HPDE6-E6E7 (cell line): Measurements from ENCODE around the gene GPR35.
"Not testable (repeated sequence)": the region's sequence is repeated elsewhere in the genome, so short reads cannot be mapped to it uniquely, and the experiment has no call there.

Experiments
- DNase-seq: peaks from one replicate; pipeline ENCODE4 v3.0.0; 2011; ENCODE audit warnings: missing footprints; ENCODE audit errors: extremely low spot score

Gene GPR35

DNA sequence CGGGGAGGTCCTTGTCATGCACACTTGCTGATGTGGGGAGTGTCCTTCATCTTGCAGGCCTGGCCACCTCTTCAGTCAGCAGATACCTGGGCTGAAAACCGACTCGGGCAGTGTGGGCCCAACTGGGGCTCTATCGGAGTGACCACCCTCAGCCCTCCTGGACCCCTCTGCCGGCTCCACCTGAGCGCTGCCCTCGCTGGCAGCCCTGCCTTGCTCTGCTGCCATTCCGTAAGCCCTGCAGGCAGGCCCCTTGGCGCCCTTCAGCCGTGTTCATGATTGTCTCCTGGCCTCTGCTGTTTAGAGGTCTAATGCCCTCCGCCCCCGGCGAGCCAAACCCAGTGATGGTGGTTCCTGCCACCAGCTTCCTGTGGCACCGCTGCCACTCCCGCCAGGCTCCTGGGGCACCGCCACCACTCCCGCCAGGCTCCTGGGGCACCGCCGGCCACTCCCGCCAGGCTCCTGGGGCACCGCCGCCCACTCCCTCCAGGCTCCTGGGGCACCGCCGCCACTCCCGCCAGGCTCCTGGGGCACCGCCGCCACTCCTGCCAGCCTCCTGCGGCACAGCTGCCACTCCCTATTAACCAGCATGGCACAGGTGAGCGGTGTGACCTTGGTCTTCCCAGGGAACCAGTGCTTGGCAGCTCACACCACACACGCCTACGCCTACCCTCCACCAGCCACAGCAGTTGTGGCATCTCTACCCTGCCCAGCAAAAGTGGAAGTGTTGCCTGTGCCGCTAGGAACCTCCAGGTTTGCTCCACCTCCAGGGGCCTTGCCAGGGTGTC is 22.8 kb upstream of the GPR35 start:
- DNase-seq, result no peak

DNA sequence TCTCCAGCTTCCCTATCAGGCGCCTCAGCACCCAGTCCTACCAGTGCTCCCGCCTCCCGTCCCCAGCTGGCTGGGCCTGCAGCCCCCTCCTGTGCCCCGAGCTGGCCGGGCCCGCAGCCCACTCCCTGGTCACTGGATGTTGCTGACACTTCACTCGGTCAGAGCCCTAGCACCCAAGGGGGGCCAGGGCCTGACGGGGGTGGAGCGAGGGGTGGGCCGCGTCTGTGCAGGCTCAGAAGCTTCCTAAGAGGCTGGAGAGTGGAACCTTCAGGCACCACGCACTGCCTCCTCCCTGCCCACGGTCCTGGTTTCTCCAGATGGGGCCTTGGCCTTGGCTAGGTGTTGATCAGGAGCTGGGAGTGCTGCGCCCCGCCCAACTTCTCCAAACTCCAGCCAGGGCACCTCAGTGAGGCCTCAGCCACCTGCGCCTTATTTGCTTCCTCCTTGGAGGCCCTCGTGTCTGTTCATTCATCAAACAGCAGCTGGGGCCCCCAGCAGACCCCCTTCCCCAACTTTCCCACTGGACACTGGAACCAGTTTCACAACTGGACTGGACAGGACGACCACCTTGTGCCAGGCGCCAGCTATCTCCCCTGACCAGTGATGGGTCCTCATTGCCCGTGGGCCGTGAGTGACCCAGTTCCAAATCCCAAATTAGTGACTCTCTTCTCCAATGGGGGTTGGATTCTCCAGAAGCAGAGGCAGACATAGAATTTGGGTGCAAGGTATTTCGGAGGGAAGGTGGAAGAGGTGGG is 22.0 kb upstream of the GPR35 start:
- DNase-seq, result no peak

DNA sequence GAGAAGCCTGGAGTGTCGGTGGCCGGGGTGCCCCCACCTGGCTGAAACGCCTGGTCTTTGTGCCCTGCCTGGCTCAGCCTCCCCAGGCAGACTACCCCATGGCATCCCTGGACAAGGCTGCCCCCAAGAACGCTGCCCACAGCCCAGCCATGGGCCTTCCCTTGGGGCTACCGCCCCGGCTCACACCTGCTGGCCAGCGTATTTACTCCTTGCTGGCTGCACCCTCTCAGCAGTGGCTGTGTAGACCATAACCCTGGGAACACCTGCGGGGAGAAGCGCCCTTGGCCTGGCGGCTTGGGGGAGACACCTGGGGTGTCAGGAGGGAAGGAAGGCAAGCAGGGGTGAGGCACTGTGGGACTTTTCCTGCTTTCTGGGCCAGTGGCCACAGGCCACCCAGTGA is 21.4 kb upstream of the GPR35 start:
- DNase-seq, result no peak

DNA sequence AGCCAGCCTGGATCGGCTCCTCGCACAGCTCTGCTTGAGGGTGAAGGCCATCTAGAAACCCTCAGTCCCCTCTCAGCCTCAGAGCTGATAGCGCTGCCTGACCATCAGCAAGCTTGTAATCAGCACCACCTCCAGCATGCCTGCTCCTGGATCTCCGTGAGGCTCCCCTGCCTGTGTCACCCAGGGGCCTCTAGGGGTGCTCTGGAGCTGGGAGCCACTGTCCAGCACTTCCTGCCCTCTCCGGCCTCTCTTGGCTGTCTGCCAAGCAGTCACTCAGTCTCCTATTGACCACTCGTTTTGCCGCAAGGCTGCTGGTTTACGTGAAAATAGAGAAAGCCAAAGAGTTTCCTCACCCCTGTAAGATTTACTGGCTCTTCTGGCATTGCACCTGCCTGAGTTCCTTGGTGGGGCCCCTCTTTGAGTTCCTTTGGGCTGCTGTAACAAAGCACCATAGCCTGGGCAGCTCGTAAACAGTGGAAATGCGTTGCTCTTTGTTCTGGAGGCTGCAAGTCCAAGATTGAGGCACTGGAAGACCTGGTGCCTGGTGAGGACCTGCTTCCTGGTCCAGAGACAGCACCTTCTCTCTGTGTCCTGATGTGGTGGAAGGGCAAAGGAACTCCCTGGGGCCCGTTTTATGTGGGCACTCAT is 20.9 kb upstream of the GPR35 start:
- peak; percentile 36 for DNase-seq

DNA sequence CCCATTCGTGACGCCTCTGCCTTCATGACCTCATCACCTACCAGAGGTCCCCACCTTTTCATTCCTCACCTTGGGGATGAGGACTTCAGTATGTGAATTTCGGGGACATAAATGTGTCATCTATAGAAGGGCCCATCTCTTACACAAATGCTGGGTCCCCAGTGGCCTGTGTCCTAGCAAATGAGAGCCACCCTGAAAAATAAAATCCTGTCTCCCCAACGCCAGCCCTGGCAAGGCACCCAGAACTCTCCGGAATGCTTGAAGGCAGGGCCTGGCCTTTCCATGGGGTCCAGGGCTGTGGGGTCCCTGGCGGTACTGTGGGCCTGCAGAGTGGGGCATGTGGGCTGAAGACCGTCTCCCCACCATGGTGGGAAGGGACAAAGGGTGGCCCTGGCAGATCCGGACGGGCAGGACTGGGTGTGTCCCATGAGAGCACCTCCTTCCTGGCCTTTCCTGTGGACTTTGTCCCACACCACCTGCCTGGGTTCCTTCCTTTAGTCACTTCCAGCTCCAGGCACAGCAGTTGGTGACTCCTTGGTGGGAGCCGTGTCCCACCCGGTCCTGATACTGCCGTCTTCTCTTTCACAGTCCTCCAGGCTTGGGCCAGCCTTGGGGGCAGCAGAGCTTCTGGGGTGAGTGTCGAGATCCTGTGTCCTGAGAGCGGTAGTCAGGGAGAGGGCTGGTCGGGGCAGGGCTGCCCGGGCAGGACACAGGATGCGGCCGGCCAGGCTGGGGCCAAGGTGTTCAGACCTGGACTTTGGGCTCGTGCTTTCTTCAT is 20.2 kb upstream of the GPR35 start:
- no peak for DNase-seq

DNA sequence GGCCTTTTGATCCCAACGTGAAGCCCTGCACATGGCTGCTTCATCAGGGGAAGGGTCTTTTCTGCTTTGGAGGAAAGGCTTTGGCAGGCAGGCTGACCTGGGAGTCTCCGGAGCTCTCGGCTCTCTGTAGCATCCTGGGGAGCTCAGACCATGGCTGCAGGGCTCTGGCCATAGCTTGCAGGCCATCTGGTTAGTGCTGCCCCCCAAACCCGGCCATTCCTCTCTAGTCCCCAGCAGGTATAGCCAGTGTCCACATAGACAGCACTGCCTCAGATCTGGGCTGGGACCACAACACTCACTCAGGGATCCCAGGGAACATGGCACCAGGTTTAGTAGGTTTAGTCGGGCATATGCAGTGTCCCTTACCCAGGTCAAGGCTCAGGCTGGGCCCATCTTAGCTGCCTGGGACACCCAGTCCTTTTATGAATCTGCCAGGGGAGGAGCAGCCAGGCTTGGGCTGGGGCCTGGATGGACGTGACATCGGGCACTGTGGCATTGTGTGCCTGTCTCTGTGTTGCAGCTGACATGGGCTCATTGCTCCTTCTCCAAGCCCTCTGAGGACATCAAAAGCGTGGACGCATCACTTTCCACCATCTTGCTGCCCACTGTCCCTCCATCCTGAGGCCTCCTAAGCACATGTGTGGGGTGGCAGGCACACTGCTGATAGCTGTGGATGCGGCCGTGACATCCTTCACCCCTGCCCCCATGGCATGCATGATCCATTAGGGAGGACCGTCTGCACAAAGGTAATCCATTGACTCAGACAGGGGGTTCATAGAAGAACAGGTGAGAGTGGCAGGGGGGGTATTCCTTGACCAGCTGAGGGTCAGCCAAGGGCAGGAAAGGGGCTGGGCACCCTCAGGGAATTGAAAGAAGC is 19.2 kb upstream of the GPR35 start:
- DNase-seq, result no peak

DNA sequence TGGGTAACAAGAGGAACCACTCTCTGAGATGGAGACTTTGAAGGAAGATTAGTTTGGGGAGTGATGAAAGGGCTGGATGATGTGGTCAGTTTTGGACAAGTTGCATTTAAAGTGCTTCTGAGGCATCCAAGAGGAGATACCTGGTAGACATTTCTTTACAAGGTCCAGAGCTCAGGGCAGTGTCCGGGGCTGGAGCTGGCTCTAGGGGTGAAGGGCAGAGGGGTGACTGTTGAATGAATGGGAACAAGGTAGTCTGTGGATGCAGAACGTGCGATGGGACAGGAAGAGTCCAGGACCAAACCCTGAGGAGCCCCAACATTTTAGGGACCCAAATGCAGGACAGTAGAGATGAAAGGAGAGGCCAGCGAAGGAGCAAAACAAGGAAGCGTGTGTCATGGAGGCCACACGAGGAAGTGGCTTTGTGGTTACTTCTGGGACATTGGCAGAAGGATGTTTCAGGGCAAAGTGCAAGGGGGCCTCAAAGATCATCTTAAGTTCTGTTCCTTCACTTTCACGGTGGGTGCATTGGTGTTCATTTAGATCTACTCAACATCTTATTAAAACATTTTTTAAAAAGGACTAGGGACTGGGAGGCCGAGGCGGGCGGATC is 13.6 kb upstream of the GPR35 start:
- no peak for DNase-seq

DNA sequence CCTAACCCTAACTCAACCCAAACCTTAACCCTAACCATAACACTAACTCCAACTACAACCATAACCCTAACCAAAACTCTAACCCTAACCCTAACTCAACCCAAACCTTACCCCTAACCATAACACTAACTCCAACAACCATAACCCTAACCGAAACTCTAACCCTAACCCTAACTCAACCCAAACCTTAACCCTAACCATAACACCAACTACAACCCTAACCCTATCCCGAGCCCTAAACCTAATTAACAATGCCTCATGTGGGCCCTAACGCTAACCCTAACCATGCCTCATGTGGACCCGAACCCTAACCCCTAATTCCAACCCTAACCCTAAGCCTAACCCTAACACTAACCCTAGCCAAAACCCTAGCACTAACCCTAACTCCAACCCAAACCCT is 11.5 kb upstream of the GPR35 start:
- DNase-seq, result no peak

DNA sequence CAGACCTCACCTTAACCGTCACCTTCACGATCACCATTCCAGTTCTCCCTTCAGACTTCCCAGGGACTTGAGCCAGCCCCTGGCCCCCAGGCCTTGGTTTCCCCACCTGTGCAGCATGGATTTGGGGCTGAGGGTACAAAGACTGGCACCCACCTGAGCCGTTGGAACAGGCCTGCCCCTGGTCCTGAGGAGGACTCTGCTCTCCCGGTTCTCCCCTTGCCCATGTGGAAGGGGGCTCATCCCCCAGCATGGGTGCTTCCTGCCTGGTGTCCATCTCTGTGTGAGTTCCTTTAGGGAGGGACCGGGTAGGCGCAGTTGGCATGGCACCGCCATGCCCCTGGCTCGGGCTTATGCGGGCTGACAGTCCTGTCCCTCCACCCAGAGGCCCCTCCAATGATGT is 10.9 kb upstream of the GPR35 start:
- no peak for DNase-seq

DNA sequence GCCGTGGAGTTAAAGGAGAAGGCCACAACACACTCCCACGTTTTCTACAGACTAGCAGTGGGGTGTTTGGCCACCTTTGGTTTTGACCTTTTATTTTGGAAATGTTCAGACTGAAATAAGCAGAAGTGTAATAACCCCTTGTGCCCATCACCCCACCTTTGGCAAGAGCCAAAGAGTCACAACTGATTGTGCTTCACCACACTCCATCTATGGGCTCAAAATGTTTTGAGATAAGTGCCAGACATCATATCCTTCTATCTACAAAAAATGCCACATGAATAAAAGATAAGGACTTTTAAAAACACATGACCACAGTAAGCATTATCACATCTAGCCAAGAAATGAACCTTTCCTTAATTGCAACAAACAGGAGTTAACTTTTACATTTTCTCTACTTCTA is 9.9 kb upstream of the GPR35 start:
- DNase-seq, result no peak

DNA sequence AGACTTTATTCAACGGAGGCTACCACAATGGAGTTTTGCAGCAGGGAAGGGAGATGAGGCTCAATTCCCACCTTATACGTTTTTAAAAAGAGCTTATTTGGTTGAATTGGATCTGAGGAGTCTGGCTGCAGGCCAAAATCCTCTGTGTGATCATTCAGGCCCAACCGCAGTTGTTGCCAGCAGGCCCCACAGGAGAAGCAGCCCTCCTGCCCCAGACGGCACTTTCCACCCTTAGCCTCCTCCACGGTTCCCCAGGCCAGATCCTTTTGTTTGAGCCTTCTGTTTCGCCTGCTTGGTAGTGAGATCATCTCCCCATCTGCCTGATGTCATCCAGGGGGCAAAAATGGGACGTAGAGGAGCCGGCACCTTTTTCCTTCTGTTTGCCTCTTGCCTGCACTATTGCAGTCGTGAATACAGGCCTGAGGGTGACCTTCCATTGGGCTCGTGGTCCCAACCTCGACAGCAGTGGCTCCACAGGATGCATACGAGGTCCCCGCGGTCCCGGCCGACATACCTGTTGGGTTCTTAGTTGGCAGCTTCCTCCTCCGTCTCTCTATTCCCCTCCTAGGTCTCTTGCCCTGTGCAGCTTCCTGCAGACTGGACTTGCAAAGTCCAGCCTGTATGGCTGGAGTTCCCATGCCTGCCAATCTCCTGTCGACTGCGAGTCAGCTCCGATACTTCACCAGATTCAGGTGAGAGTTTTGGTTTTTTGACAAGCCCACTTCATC is 9.3 kb upstream of the GPR35 start:
- no peak for DNase-seq

DNA sequence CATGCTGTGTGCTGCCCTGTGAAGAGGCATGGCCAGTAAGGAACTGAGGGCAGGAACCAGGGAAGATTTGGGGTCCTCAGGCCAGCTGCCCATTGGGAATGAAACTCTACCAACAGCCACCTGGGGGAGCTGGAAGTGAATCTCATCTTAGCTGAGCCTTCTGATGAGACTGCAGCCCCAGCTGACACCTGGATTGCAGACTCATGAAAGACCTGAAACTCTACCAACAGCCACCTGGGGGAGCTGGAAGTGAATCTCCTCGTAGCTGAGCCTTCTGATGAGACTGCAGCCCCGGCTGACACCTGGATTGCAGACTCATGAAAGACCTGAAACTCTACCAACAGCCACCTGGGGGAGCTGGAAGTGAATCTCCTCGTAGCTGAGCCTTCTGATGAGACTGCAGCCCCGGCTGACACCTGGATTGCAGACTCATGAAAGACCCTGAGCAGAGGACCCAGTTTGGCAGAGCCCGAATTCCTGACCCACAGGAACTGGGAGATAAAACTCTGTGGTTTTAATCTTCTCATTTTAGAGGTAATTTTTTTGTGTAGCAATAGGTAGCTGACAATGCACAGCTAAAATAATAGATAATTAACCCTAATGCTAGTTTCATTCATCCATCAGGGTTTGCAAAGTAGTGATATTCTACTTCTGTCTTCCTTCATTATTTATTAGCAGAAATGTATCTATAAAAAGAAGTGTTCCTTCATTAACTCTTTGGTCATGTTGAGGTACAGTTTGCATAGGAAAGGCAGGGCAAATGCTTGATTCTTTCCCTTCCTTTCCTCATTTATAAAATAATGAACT is 8.2 kb upstream of the GPR35 start:
- DNase-seq, result not testable (repeated sequence)

DNA sequence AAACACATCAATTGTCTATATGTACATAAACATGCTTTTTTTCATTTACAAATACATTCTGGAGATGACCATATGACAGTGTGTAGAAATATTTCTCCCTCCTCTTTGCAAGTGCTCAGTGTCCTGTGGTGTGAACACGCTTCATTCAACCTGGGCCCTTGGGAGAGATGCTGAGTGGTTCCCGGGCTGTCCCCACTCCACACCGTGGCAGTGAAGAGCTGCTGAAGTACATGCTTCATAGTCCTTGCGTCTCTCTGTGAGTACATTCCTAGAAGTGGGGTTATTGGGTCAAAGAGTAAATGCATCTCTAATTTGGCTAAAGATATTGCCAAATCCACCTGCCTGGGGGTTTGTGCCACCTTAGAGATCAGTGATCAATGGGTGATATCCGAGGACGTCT is 6.5 kb upstream of the GPR35 start:
- no peak for DNase-seq

DNA sequence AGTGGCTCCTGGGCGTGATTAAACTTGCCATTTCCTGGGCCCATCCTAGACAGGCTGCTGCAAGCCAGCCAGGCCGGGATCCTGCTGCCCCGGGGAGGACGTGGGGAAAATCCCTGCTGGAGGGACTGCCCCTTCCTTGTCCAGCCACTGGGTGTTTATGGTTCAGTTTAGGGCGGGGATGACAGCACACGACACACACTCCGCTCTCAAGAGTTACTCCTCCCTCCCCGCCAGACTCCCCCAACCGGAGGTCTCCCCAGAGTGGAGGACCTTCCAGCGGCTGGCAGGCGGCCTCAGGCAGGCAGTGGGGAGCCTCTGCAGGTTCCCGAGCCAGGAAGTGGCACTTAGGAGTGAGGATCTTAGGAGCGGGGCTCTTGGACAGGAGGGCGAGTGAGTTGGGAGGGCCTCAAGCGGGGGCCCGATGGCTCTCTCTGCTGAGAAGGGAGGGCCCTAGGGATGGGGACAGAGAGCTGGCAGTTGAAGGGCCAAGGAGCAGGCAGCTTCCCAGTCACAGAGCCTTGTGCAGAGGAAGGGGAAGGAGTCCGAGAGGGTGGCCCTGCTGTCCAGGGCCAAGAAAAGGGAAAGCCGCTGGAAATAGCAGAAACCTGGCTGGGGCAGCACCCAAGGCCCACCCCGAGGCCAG is 5.7 kb upstream of the GPR35 start:
- peak; percentile 33 for DNase-seq

DNA sequence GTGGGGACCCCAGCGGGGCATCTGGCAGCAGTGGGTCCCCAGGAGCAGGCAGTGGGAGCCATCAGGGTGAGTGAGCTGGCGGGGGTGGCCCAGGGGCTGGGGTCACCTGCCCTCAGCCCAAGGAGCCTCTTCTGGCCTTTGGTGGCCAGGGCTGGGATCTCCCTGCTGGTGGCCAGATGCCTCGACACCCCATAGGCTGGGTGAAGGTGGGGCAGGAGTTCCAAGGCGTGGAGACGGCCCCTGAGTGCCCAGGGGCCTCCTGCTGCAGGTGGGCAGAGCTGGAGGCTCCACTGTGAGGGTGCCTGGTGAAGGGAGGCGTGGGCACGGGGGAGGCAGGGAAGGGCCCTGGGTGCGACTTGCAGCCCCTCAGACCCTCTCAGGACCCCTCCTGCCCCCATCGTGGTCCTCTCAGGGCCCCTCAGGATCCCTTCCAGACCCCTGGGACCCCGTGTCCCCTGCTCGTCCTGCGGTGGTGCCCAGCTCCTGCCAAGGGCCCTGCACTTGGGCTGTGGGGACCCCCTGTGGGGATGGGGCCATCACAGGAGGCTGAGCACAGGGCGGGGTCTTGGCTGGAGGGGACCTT is 5.0 kb upstream of the GPR35 start:
- no peak for DNase-seq

DNA sequence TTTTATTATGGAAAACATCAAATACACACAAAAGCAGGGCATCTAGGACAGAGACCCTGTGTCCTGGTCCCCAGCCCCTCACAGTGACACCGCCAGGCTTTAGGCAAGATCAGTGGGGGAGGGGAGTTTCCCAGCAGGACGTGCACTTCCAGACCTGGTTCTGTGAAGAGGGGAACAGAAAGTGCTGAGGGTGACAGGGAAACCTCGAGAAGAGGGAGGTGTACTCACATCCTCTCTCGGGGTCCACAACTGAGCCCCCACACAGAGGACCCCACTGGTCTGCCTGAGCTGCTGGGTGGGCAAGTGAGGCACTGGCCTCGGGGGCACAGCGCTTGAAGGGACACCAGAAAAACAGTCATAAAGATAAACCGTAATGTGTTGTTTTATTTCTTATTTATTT is 4.4 kb upstream of the GPR35 start:
- DNase-seq, result no peak

DNA sequence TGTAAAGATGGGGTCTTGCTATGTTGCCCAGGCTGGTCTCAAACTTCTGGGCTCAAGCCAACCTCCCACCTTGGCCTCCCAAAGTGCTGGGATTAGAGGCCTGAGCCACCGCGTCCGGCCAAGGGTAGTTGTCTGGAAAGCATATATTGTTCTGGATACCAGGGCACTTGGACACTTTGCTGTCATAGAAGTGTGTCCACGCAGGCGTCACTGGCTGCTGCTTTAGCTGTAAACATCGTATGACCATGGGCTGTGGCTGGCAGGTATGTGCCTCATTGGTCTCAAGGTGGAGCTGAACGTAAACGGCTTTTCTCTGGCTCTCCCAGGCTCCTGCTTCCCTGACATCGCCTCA is 3.2 kb upstream of the GPR35 start:
- DNase-seq, result no peak

DNA sequence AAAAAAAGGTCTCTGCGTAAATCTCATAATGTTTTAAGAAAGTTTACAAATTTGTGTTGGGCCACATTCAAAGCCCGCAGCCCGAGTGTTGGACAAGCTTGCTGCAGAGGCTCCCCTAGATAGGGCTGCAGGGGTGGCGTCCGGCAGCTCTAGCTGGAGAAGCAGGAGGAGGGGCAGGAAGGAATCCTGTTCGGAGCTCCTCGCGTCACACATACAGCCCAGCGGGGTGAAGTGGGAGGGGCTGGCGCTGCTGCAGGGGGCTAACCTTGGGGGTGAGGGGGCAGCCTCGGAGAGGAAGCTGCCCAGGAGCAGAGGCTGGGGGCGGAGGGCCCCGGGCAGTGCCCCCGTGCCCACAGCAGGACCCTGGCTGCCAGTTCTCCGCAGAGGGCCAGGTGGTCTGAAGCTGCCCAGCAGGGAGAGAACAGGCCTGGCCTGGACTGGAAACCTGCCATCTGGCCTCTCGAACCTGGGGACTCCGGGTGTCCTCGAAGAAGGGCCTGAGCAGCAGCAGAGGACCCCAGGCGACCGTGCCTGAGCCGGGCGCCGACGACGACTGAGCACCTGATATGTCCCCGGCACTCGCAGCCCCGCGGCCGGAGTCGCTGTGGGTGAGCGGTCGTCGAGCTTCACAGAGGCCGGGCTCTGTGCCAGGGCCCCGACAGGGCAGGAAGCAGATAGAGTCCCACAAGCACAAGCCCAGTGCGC is 2.6 kb upstream of the GPR35 start:
- no peak for DNase-seq
